Measurements from ENCODE around the gene CD93.

CD93 gene

DNA sequence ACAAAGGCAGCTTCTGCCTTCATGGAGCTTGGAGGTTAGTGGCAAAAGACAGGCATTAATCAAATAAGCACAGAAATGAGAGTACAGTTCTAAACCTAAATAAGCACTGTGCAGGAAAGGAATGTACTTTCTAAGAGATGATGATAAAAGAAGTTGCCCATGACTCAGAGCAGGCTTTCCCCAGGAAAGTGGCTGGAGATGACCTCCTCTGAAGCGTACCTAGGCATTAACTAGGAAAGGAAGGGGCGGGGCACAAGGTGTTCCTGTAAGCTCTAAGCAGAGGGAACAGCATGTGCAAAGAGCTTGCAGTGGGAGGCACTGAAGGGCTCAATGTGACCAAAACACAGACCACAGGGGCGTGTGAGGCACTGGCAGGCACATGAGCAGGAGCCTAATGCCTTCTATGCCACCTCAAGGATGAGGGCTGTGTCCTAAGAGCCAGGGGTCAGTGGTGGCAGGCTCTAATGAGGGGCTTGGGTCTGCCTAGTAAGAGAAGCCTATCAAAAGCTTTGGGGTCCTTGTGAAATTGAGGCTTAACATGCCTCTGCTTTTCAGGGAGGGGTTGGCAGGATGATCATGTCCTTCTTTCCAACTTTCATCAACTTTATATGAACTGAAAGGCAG is 46.1 kb downstream of the CD93 start:
- no peak for TF ChIP-seq NFRKB (IDR thresholded peaks at IDR 0.05)
- no peak for TF ChIP-seq ZNF384 (IDR thresholded peaks at IDR 0.05)
- TF ChIP-seq LEF1 (IDR thresholded peaks at IDR 0.05; ENCODE audit: borderline replicate concordance), result no peak
- no peak for TF ChIP-seq FOXM1 (IDR thresholded peaks at IDR 0.05; ENCODE audit: borderline replicate concordance)
- TF ChIP-seq CTBP1 (IDR thresholded peaks at IDR 0.05; ENCODE audit: borderline replicate concordance), result no peak
- TF ChIP-seq FOXK2 (IDR thresholded peaks at IDR 0.05), result no peak
- no peak for TF ChIP-seq ARNT (IDR thresholded peaks at IDR 0.05)
- no peak for TF ChIP-seq SP1 (IDR thresholded peaks at IDR 0.05)
- no peak for TF ChIP-seq BHLHE40 (IDR thresholded peaks at IDR 0.05; ENCODE audit: borderline replicate concordance)
- no peak for TF ChIP-seq HDGF (IDR thresholded peaks at IDR 0.05; ENCODE audit: borderline replicate concordance)
- TF ChIP-seq L3MBTL2 (conservative IDR thresholded peaks at IDR 0.05), result no peak
- no peak for TF ChIP-seq TARDBP (IDR thresholded peaks at IDR 0.05)
- no peak for TF ChIP-seq ELF4 (IDR thresholded peaks at IDR 0.05)
- no peak for TF ChIP-seq FOXA1 (IDR thresholded peaks at IDR 0.05)
- TF ChIP-seq SUZ12 (IDR thresholded peaks at IDR 0.05), result no peak
- no peak for TF ChIP-seq PKNOX1 (IDR thresholded peaks at IDR 0.05)
- ChIA-PET POLR2A (interaction anchor here (1.0 kb wide), 1 partner anchor 11 kb away, joined by 4 read pairs; no protein-coding TSS in a partner anchor), CTCF (no interaction called here)
- no peak for DNase-seq (ENCODE audit: extremely low spot score)

DNA sequence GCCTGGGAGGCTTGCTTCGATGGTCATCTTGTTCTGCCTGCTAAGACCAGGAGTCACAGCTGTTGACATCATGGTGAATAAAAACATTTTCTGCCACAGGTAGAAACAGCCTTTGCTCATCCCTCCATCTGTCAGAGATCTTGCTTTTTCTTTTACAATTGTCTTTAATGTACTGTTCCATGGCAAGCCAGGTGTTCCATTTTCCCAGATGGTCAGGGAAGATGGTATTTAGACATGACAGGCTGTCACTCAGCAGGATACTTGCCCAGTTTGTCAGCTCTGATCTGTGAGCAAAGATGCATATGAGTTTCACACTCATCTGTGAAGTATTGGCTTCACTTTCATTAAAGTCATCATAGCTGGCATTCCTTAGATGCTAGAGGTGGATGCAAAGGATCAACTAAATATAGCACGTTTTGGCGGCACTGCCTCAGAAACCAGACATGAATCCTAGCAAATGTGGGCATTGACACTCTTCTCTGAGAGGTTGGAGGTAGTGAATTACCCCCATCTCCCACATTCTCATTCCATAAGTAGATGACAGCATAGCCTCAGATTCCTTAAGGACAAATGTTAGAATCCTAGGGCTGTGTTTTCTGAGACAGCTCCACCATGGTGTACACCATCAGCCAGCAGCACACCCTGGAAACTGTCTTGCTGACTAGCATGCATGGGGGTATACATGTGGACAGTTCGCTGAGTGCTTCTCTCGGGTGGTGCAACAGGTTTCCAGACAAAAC is 46.8 kb downstream of the CD93 start:
- POLR2A ChIA-PET, result interaction anchor here (1.0 kb wide), 1 partner anchor 11 kb away, joined by 4 read pairs; no protein-coding TSS in a partner anchor
- TF ChIP-seq CTBP1 (IDR thresholded peaks at IDR 0.05; ENCODE audit: borderline replicate concordance) (no peak), LEF1 (IDR thresholded peaks at IDR 0.05; ENCODE audit: borderline replicate concordance) (no peak), SP1 (IDR thresholded peaks at IDR 0.05) (no peak), FOXM1 (IDR thresholded peaks at IDR 0.05; ENCODE audit: borderline replicate concordance) (no peak), TARDBP (IDR thresholded peaks at IDR 0.05) (no peak), SUZ12 (IDR thresholded peaks at IDR 0.05) (no peak), PKNOX1 (IDR thresholded peaks at IDR 0.05) (no peak), ZNF384 (IDR thresholded peaks at IDR 0.05) (no peak), ARNT (IDR thresholded peaks at IDR 0.05) (no peak)
- DNase-seq (ENCODE audit: extremely low spot score), result no peak
- CTCF ChIA-PET, result no interaction called here

GRCh38 chr20:23037017-23037481 is 49.1 kb downstream of the CD93 start:
- POLR2A ChIA-PET, result interaction anchor here (1.0 kb wide), 1 partner anchor 13 kb away, joined by 4 read pairs; no protein-coding TSS in a partner anchor
- DNase-seq (ENCODE audit: extremely low spot score), result no peak
- TF ChIP-seq FOXM1 (IDR thresholded peaks at IDR 0.05; ENCODE audit: borderline replicate concordance), result no peak
- TF ChIP-seq SUZ12 (IDR thresholded peaks at IDR 0.05), result no peak
- no peak for TF ChIP-seq HDGF (IDR thresholded peaks at IDR 0.05; ENCODE audit: borderline replicate concordance)
- no peak for TF ChIP-seq PKNOX1 (IDR thresholded peaks at IDR 0.05)
- TF ChIP-seq NFRKB (IDR thresholded peaks at IDR 0.05), result no peak
- CTCF ChIA-PET, result interaction anchor here (0.6 kb wide), 1 partner anchor 268 kb away, joined by 3 read pairs; no protein-coding TSS in a partner anchor

DNA sequence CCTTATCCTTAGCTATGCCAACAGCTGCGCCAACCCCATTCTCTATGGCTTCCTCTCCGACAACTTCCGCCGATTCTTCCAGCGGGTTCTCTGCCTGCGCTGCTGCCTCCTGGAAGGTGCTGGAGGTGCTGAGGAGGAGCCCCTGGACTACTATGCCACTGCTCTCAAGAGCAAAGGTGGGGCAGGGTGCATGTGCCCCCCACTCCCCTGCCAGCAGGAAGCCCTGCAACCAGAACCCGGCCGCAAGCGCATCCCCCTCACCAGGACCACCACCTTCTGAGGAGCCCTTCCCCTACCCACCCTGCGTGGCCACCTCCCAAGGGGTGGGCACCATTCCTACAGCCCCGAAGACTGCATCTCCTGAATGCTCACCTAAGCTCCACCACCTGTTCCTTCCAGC is 49.8 kb downstream of the CD93 start:
- ChIA-PET POLR2A (no interaction called here), CTCF (no interaction called here)
- DNase-seq (ENCODE audit: extremely low spot score), result no peak
- TF ChIP-seq NFRKB (IDR thresholded peaks at IDR 0.05), result no peak
- no peak for TF ChIP-seq HDGF (IDR thresholded peaks at IDR 0.05; ENCODE audit: borderline replicate concordance)
- TF ChIP-seq FOXA1 (IDR thresholded peaks at IDR 0.05), result no peak
- TF ChIP-seq SUZ12 (IDR thresholded peaks at IDR 0.05), result no peak
- TF ChIP-seq FOXM1 (IDR thresholded peaks at IDR 0.05; ENCODE audit: borderline replicate concordance), result no peak
- TF ChIP-seq SP1 (IDR thresholded peaks at IDR 0.05), result no peak
- no peak for TF ChIP-seq PKNOX1 (IDR thresholded peaks at IDR 0.05)
- no peak for TF ChIP-seq LEF1 (IDR thresholded peaks at IDR 0.05; ENCODE audit: borderline replicate concordance)
- TF ChIP-seq ELF4 (IDR thresholded peaks at IDR 0.05), result no peak
- no peak for TF ChIP-seq BHLHE40 (IDR thresholded peaks at IDR 0.05; ENCODE audit: borderline replicate concordance)
- TF ChIP-seq TARDBP (IDR thresholded peaks at IDR 0.05), result no peak
- no peak for TF ChIP-seq L3MBTL2 (conservative IDR thresholded peaks at IDR 0.05)
- TF ChIP-seq FOXK2 (IDR thresholded peaks at IDR 0.05), result no peak

DNA sequence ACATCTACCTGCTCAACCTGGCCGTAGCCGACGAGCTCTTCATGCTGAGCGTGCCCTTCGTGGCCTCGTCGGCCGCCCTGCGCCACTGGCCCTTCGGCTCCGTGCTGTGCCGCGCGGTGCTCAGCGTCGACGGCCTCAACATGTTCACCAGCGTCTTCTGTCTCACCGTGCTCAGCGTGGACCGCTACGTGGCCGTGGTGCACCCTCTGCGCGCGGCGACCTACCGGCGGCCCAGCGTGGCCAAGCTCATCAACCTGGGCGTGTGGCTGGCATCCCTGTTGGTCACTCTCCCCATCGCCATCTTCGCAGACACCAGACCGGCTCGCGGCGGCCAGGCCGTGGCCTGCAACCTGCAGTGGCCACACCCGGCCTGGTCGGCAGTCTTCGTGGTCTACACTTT is 50.4 kb downstream of the CD93 start:
- ChIA-PET POLR2A (no interaction called here), CTCF (no interaction called here)
- DNase-seq (ENCODE audit: extremely low spot score), result no peak
- TF ChIP-seq SUZ12 (IDR thresholded peaks at IDR 0.05) (no peak), SP1 (IDR thresholded peaks at IDR 0.05) (no peak), BHLHE40 (IDR thresholded peaks at IDR 0.05; ENCODE audit: borderline replicate concordance) (no peak), ARNT (IDR thresholded peaks at IDR 0.05) (no peak), TARDBP (IDR thresholded peaks at IDR 0.05) (no peak), FOXM1 (IDR thresholded peaks at IDR 0.05; ENCODE audit: borderline replicate concordance) (no peak), L3MBTL2 (conservative IDR thresholded peaks at IDR 0.05) (no peak), NFRKB (IDR thresholded peaks at IDR 0.05) (no peak), ZNF384 (IDR thresholded peaks at IDR 0.05) (no peak), LEF1 (IDR thresholded peaks at IDR 0.05; ENCODE audit: borderline replicate concordance) (no peak), FOXA1 (IDR thresholded peaks at IDR 0.05) (no peak), FOXK2 (IDR thresholded peaks at IDR 0.05) (no peak), HDGF (IDR thresholded peaks at IDR 0.05; ENCODE audit: borderline replicate concordance) (no peak), ELF4 (IDR thresholded peaks at IDR 0.05) (no peak), CTBP1 (IDR thresholded peaks at IDR 0.05; ENCODE audit: borderline replicate concordance) (no peak)

Measured in HEK293T (cell line).